Fibroblast of skin of left biceps (primary cell): ENCODE results near the gene SLC4A2.

ENCODE experiments used
- DNase-seq, 2 experiments: peaks; one replicate each; pipeline ENCODE4 v3.0.0-alpha.2; 2013; ENCODE audit warnings: low read depth in 2 of 2

Gene SLC4A2

GRCh38 chr7:151116603-151117440, 57.4 kb downstream of the SLC4A2 start:
- no peak for DNase-seq

GRCh38 chr7:151117565-151117964, 58.2 kb downstream of the SLC4A2 start:
- no peak for DNase-seq

- no peak for DNase-seq
These were observed 59.0 kb downstream of the SLC4A2 start for GRCh38 chr7:151118108-151119054.

- DNase-seq: no peak
These were observed 59.6 kb downstream of the SLC4A2 start for GRCh38 chr7:151119055-151119415.

- no peak for DNase-seq
These were observed 60.5 kb downstream of the SLC4A2 start for GRCh38 chr7:151119902-151120301.

- no peak for DNase-seq
These were observed 61.5 kb downstream of the SLC4A2 start for GRCh38 chr7:151120896-151121295.

GRCh38 chr7:151121380-151122170, 62.2 kb downstream of the SLC4A2 start:
- no peak for DNase-seq

GRCh38 chr7:151122276-151122675, 62.9 kb downstream of the SLC4A2 start:
- no peak for DNase-seq

GRCh38 chr7:151122796-151123157, 63.4 kb downstream of the SLC4A2 start:
- no peak for DNase-seq

GRCh38 chr7:151123158-151123821, 63.9 kb downstream of the SLC4A2 start:
- DNase-seq: no peak

- peak in 1 of 2 experiments; percentile 33 for DNase-seq
These were observed 64.6 kb downstream of the SLC4A2 start for GRCh38 chr7:151123822-151124464.

- DNase-seq: no peak
These were observed 65.1 kb downstream of the SLC4A2 start for GRCh38 chr7:151124481-151124880.

- DNase-seq: no peak
These were observed 65.6 kb downstream of the SLC4A2 start for GRCh38 chr7:151124899-151125399.

- no peak for DNase-seq
These were observed 66.1 kb downstream of the SLC4A2 start for GRCh38 chr7:151125470-151125845.

GRCh38 chr7:151125846-151126481, 66.6 kb downstream of the SLC4A2 start:
- DNase-seq: no peak
